ENCODE measurements around the gene CLK2.

CLK2 gene

GRCh38 chr1:155273343-155274245 is at the start of gene CLK2:
TSS of gene CLK2 (minus strand) at chr1:155273504. CDS start at chr1:155270977, 2,527 bp downstream.
- peak; percentile 92 for DNase-seq (ENCODE audit: low read depth in 2 of 2)

- DNase-seq (ENCODE audit: low read depth in 2 of 2), result no peak
These were observed 49.3 kb upstream of the CLK2 start for GRCh38 chr1:155322571-155322952.

GRCh38 chr1:155321639-155322503 is 48.6 kb upstream of the CLK2 start:
- DNase-seq (ENCODE audit: low read depth in 2 of 2), result no peak

- peak; percentile 39 to 51 for DNase-seq (ENCODE audit: low read depth in 2 of 2)
These were observed 47.6 kb upstream of the CLK2 start, which contains the start of gene RUSC1 for GRCh38 chr1:155320661-155321617. TSS of gene RUSC1 (plus strand) at chr1:155320894. CDS start at chr1:155321774, 880 bp downstream.

GRCh38 chr1:155320252-155320651 is 46.9 kb upstream of the CLK2 start:
- DNase-seq (ENCODE audit: low read depth in 2 of 2), result no peak

GRCh38 chr1:155319536-155319935 is 46.2 kb upstream of the CLK2 start:
- no peak for DNase-seq (ENCODE audit: low read depth in 2 of 2)

- DNase-seq (ENCODE audit: low read depth in 2 of 2), result no peak
These were observed 44.8 kb upstream of the CLK2 start for GRCh38 chr1:155318082-155318481.

GRCh38 chr1:155316922-155317321 is 43.6 kb upstream of the CLK2 start:
- DNase-seq (ENCODE audit: low read depth in 2 of 2), result no peak

GRCh38 chr1:155313261-155313660 is 40.0 kb upstream of the CLK2 start:
- DNase-seq (ENCODE audit: low read depth in 2 of 2), result no peak

GRCh38 chr1:155309423-155310021 is 36.2 kb upstream of the CLK2 start:
- DNase-seq (ENCODE audit: low read depth in 2 of 2), result no peak

GRCh38 chr1:155308493-155309422 is 35.5 kb upstream of the CLK2 start, which contains the start of gene FDPS:
TSS of gene FDPS (plus strand) at chr1:155308866. CDS start at chr1:155309790, 924 bp downstream.
- DNase-seq (ENCODE audit: low read depth in 2 of 2), result peak; percentile 91 to 97

GRCh38 chr1:155307247-155307740 is 34.0 kb upstream of the CLK2 start:
- DNase-seq (ENCODE audit: low read depth in 2 of 2), result no peak

GRCh38 chr1:155305881-155306391 is 32.6 kb upstream of the CLK2 start:
- no peak for DNase-seq (ENCODE audit: low read depth in 2 of 2)

GRCh38 chr1:155304558-155305063 is 31.3 kb upstream of the CLK2 start:
- no peak for DNase-seq (ENCODE audit: low read depth in 2 of 2)

- DNase-seq (ENCODE audit: low read depth in 2 of 2), result no peak
These were observed 28.1 kb upstream of the CLK2 start, which contains the start of gene PKLR for GRCh38 chr1:155301342-155301841. TSS of gene PKLR (minus strand) at chr1:155301438. CDS start at chr1:155301395, 43 bp downstream.

GRCh38 chr1:155300553-155301329 is 27.4 kb upstream of the CLK2 start:
- no peak for DNase-seq (ENCODE audit: low read depth in 2 of 2)

- DNase-seq (ENCODE audit: low read depth in 2 of 2), result no peak
These were observed 26.7 kb upstream of the CLK2 start for GRCh38 chr1:155300024-155300423.

- DNase-seq (ENCODE audit: low read depth in 2 of 2), result no peak
These were observed 24.1 kb upstream of the CLK2 start for GRCh38 chr1:155297384-155297783.

All from activated CD8-positive, alpha-beta memory T cell treated with anti-CD3 and anti-CD28 coated beads for 4 hours (primary cell).